ENCODE measurements around the gene NPR2. TPM values are rescaled to one million over a fixed set of nuclear protein-coding genes. Genes with fewer than 3 reads are reported as not detected.

NPR2 gene
- polyA plus RNA-seq, 2 of the 4 experiments (the other 2 are of a cell fraction), result 7.8 to 18.8 TPM

- no peaks in the 10 kb centered on the region for H3K9me3 ChIP-seq
- no peak for FAIRE-seq
- WGBS (ENCODE audit: missing lambda C conversion rate), result 93% methylated on average over 4 of the region's 4 CpGs
- CTCF ChIA-PET, result interaction anchor here (0.6 to 1.8 kb wide), 8 partner anchors 10 to 156 kb away, joined by 3 to 5 read pairs (median 4); partner anchors contain the start of gene RGP1
- no peak for ATAC-seq
- H3K4me1 ChIP-seq, result peaks cover 16% of the 10 kb centered on the region
- TF ChIP-seq ZSCAN20 (CRISPR knock-in tag; IDR thresholded peaks at IDR 0.05) (no peak), POLR2A (IDR thresholded peaks at IDR 0.05; ENCODE audit: low read length) (no peak), BHLHE40 (IDR thresholded peaks at IDR 0.05; ENCODE audit: low read depth, low read length) (no peak), RAD21 (conservative IDR thresholded peaks at IDR 0.05 in 1 of 2, IDR thresholded peaks at IDR 0.05 in 1 of 2) (0 out of 5 replicates have a peak, but pooled peaks of 1 of the 2 experiments have one; percentile 3), SMC3 (IDR thresholded peaks at IDR 0.05) (no peak), CEBPB (IDR thresholded peaks at IDR 0.05) (no peak), KDM1A (IDR thresholded peaks at IDR 0.05; ENCODE audit: low read depth) (no peak)
- no peak overlapping the region for H3K4me3 ChIP-seq
- DNase-seq (ENCODE audit: low read depth in 1 of 2, low spot score in 1 of 2), result no peak
- H3K4me2 ChIP-seq, result no peak overlapping the region
- no peak overlapping the region for H3K27ac ChIP-seq
- POLR2A ChIA-PET, result interaction anchor here (1.0 kb wide), 1 partner anchor 99 kb away, joined by 4 read pairs; no protein-coding TSS in a partner anchor
Measured at GRCh38 chr9:35759795-35760194, 31.6 kb upstream of the NPR2 start.

GRCh38 chr9:35760651-35761050, 30.7 kb upstream of the NPR2 start:
- FAIRE-seq (no peak), DNase-seq (ENCODE audit: low read depth in 1 of 2, low spot score in 1 of 2) (peak in 1 of 2 experiments; percentile 32), ATAC-seq (no peak)
- H3K4me1 ChIP-seq, result peaks cover 16% of the 10 kb centered on the region
- H3K4me2 ChIP-seq, result no peak overlapping the region
- ChIA-PET POLR2A (no interaction called here), CTCF (interaction anchor here (0.8 to 2.0 kb wide), 8 partner anchors 8 to 143 kb away, joined by 3 to 15 read pairs (median 4); no protein-coding TSS in a partner anchor)
- H3K9me3 ChIP-seq, result no peaks in the 10 kb centered on the region
- WGBS (ENCODE audit: missing lambda C conversion rate), result 87% methylated on average over 2 of the region's 2 CpGs
- no peak for TF ChIP-seq CEBPB (IDR thresholded peaks at IDR 0.05)
- no peak for TF ChIP-seq HEYL (CRISPR knock-in tag; IDR thresholded peaks at IDR 0.05)
- no peak for TF ChIP-seq NFE2L2 (conservative IDR thresholded peaks at IDR 0.05; ENCODE audit: low read length)
- no peak for TF ChIP-seq RAD21 (conservative IDR thresholded peaks at IDR 0.05 in 1 of 2, IDR thresholded peaks at IDR 0.05 in 1 of 2)
- no peak for TF ChIP-seq MAFK (IDR thresholded peaks at IDR 0.05; ENCODE audit: partially characterized antibody)
- no peak for TF ChIP-seq BHLHE40 (IDR thresholded peaks at IDR 0.05; ENCODE audit: low read depth, low read length)
- no peak for TF ChIP-seq PBX3 (IDR thresholded peaks at IDR 0.05)
- no peak for TF ChIP-seq HOXB13 (CRISPR knock-in tag; IDR thresholded peaks at IDR 0.05; ENCODE audit: low read depth)
- TF ChIP-seq HOXA7 (CRISPR knock-in tag; IDR thresholded peaks at IDR 0.05), result no peak
- no peak for TF ChIP-seq CHD2 (IDR thresholded peaks at IDR 0.05; ENCODE audit: low read length, partially characterized antibody)
- no peak for TF ChIP-seq BCL3 (IDR thresholded peaks at IDR 0.05)
- no peak overlapping the region for H3K27ac ChIP-seq
- no peak overlapping the region for H3K4me3 ChIP-seq

- ATAC-seq (no peak), DNase-seq (ENCODE audit: low read depth in 1 of 2, low spot score in 1 of 2) (no peak), FAIRE-seq (no peak)
- H3K9me3 ChIP-seq, result no peaks in the 10 kb centered on the region
- no peak overlapping the region for H3K4me3 ChIP-seq
- ChIA-PET CTCF (interaction anchor here (0.7 to 1.3 kb wide), 4 partner anchors 13 to 127 kb away, joined by 3 to 8 read pairs (median 6); no protein-coding TSS in a partner anchor), POLR2A (interaction anchor here (0.6 to 0.7 kb wide), 2 partner anchors 17 to 427 kb away, joined by 3 to 4 read pairs; no protein-coding TSS in a partner anchor)
- no peak for TF ChIP-seq POLR2A (IDR thresholded peaks at IDR 0.05; ENCODE audit: low read length)
- no peak for TF ChIP-seq NR3C1 (IDR thresholded peaks at IDR 0.05)
- TF ChIP-seq PBX3 (IDR thresholded peaks at IDR 0.05), result no peak
- TF ChIP-seq USF2 (IDR thresholded peaks at IDR 0.05), result no peak
- TF ChIP-seq FOSB (CRISPR knock-in tag; IDR thresholded peaks at IDR 0.05), result no peak
- TF ChIP-seq CBX2 (IDR thresholded peaks at IDR 0.05; ENCODE audit: borderline replicate concordance, low read depth), result no peak
- no peak for TF ChIP-seq ZFP36 (IDR thresholded peaks at IDR 0.05; ENCODE audit: borderline replicate concordance, partially characterized antibody)
- no peak for TF ChIP-seq GATA3 (IDR thresholded peaks at IDR 0.05; ENCODE audit: borderline replicate concordance)
- TF ChIP-seq HMGXB4 (CRISPR knock-in tag; IDR thresholded peaks at IDR 0.05; ENCODE audit: borderline replicate concordance), result no peak
- no peak for TF ChIP-seq EHF (CRISPR knock-in tag; IDR thresholded peaks at IDR 0.05)
- no peak for TF ChIP-seq NPAS2 (CRISPR knock-in tag; IDR thresholded peaks at IDR 0.05; ENCODE audit: borderline replicate concordance)
- TF ChIP-seq CHD2 (IDR thresholded peaks at IDR 0.05; ENCODE audit: low read length, partially characterized antibody), result no peak
- TF ChIP-seq SMC3 (IDR thresholded peaks at IDR 0.05), result no peak
- TF ChIP-seq RARB (CRISPR knock-in tag; IDR thresholded peaks at IDR 0.05), result no peak
- H3K4me1 ChIP-seq, result peaks cover 12% of the 10 kb centered on the region
- 92% methylated on average over 2 of the region's 2 CpGs for WGBS (ENCODE audit: missing lambda C conversion rate)
- no peak overlapping the region for H3K4me2 ChIP-seq
- no peak overlapping the region for H3K27ac ChIP-seq
Measured at GRCh38 chr9:35763181-35763580, 28.2 kb upstream of the NPR2 start.

Data from A549 (cell line).